Upper lobe of left lung (tissue), 4 donors: ENCODE results near the gene ATG9B.
"Not testable (repeated sequence)": the region's sequence is repeated elsewhere in the genome, so short reads cannot be mapped to it uniquely, and the experiment has no call there.

Experiments used
- CTCF ChIP-seq, 6 experiments: fragments of 450-650 bp in 4 of 6; fragments of 200-600 bp in 2 of 6; sonication (generic) in 2 of 6; IDR thresholded peaks; one replicate each; pipeline ENCODE4 v1.5.1; 2016 to 2019; ENCODE audit warnings: antibody characterized with exemption in 6 of 6
- POLR2A ChIP-seq, 4 donors: fragments of 450-650 bp; IDR thresholded peaks; one replicate each; pipeline ENCODE4 v1.5.1; 2016 to 2017; ENCODE audit warnings: antibody characterized with exemption in 4 of 4, mild to moderate bottlenecking in 2 of 4
- POLR2AphosphoS5 ChIP-seq, 2 donors: sonication (generic); formaldehyde crosslinking; IDR thresholded peaks; one replicate each; pipeline ENCODE4 v1.5.1; 2017; ENCODE audit warnings: antibody characterized with exemption in 2 of 2

- not testable (repeated sequence) for TF ChIP-seq POLR2A, CTCF, POLR2AphosphoS5 (IDR thresholded peaks at IDR 0.05)
These were observed 19.2 kb upstream of the ATG9B start for GRCh38 chr7:151043449-151043848.
